Natural killer cell (primary cell): ENCODE results near the gene KCTD4. TPM values are rescaled to one million over a fixed set of nuclear protein-coding genes. Genes with fewer than 3 reads are reported as not detected.
A peak's percentile ranks its signal among the peaks of the same experiment; 100 is the strongest.

Source experiments
- ATAC-seq, 3 donors: fragments of 150-1000 bp in 2 of 3; fragments of 200-7000 bp in 1 of 3; cut with Tn5 transposase; 1 replicate in 1 of 3; 2 replicates in 2 of 3; pipeline ENCODE4 v1.10.0; 2021; ENCODE audit warnings: mild to moderate bottlenecking in 2 of 3, moderate library complexity in 2 of 3
- DNase-seq, 2 donors: peaks; one replicate each; pipeline versions ENCODE4 v3.0.0 to v3.0.0-alpha.2; 2013 to 2021; ENCODE audit warnings: mixed read lengths in 1 of 2
- H3K27ac ChIP-seq: one replicate; pipeline ENCODE4 v1.5.1; 2013; ENCODE audit warnings: mild to moderate bottlenecking, low read length
- H3K27me3 ChIP-seq: one replicate; pipeline ENCODE4 v1.6.1; 2013; ENCODE audit warnings: low read length; ENCODE audit not compliant: control insufficient read depth, insufficient read depth
- H3K36me3 ChIP-seq: one replicate; pipeline ENCODE4 v1.6.1; 2013; ENCODE audit warnings: low read length; ENCODE audit not compliant: control insufficient read depth, insufficient read depth
- H3K4me1 ChIP-seq: one replicate; pipeline ENCODE4 v1.6.1; 2013; ENCODE audit warnings: low read length; ENCODE audit not compliant: control insufficient read depth, insufficient read depth
- H3K4me3 ChIP-seq: one replicate; pipeline ENCODE4 v1.5.1; 2013; ENCODE audit warnings: low read length
- H3K9me3 ChIP-seq: one replicate; pipeline ENCODE4 v1.6.1; 2013; ENCODE audit warnings: low read length; ENCODE audit not compliant: control insufficient read depth, insufficient read depth
- H3K27ac Mint-ChIP-seq, 2 donors: one replicate each; pipeline ENCODE4 v1.8.0; 2022; ENCODE audit warnings: mild to moderate bottlenecking in 2 of 2, mixed read lengths in 2 of 2, moderate library complexity in 1 of 2
- H3K27me3 Mint-ChIP-seq, 2 donors: one replicate each; pipeline ENCODE4 v1.8.0; 2022; ENCODE audit warnings: low read depth in 2 of 2, mixed read lengths in 2 of 2
- H3K36me3 Mint-ChIP-seq: one replicate; pipeline ENCODE4 v1.8.0; 2022; ENCODE audit warnings: mixed read lengths
- H3K4me1 Mint-ChIP-seq, 2 donors: one replicate each; pipeline ENCODE4 v1.8.0; 2022; ENCODE audit warnings: mixed read lengths in 2 of 2
- H3K4me3 Mint-ChIP-seq: one replicate; pipeline ENCODE4 v1.8.0; 2022; ENCODE audit warnings: mild to moderate bottlenecking, moderate library complexity, mixed read lengths
- H3K9me3 Mint-ChIP-seq, 2 donors: one replicate each; pipeline ENCODE4 v1.8.0; 2022; ENCODE audit warnings: mixed read lengths in 2 of 2
- WGBS: methylation state at CpG from one replicate; pipeline ENCODE4 v1.1.7; 2013; ENCODE audit warnings: missing lambda C conversion rate; ENCODE audit not compliant: insufficient coverage; 5-methylcytosine and 5-hydroxymethylcytosine counted together
- intact Hi-C: fragments of 100-400 bp; cut with micrococcal nuclease; formaldehyde crosslinking; loops from one replicate; pipeline ENCODE4 v1.14.2; 2022
- total RNA-seq, 4 donors: library from RNA; stranded (reverse); fragments of 120-200 nt in 1 of 4; gene quantifications; one replicate each; pipeline versions ENCODE4 v1.2.3 to v1.2.4, GENCODE V29; 2013 to 2022
- TF ChIP-seq, protein P1 (sequence below): fragments of 200-600 bp; IDR thresholded peaks from one replicate; pipeline ENCODE4 v1.8.0; 2022; ENCODE audit warnings: antibody characterized with exemption

The KCTD4 gene
- total RNA-seq, 3 donors from 2014 or later (not counting 1 experiment from before 2014, with no cell fraction given): not detected

DNA sequence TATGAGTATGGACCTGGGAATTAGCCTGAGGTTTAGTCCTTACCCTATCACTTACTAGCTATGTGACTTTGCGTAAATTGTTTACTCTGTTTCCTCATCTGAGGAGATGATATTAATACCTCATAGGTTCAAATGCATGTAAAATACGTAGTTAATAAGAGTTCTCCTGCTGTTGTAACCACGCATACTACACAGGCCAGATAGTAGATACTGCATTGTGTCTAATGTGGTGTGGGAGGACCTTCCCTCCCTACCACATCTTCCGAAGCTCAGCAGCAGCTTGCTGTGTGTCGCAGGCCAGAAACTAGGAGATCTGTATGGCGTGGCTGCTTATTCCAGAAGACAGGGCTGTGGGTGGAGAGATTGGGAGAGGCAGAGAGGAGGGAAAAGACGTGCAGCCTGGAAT, 57.5 kb downstream of the KCTD4 start:
- TF ChIP-seq, protein P1, sequence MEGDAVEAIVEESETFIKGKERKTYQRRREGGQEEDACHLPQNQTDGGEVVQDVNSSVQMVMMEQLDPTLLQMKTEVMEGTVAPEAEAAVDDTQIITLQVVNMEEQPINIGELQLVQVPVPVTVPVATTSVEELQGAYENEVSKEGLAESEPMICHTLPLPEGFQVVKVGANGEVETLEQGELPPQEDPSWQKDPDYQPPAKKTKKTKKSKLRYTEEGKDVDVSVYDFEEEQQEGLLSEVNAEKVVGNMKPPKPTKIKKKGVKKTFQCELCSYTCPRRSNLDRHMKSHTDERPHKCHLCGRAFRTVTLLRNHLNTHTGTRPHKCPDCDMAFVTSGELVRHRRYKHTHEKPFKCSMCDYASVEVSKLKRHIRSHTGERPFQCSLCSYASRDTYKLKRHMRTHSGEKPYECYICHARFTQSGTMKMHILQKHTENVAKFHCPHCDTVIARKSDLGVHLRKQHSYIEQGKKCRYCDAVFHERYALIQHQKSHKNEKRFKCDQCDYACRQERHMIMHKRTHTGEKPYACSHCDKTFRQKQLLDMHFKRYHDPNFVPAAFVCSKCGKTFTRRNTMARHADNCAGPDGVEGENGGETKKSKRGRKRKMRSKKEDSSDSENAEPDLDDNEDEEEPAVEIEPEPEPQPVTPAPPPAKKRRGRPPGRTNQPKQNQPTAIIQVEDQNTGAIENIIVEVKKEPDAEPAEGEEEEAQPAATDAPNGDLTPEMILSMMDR: no peak
- peak overlapping the region in 1 of 2 donors; percentile 39 for H3K27ac Mint-ChIP-seq
- H3K4me3 ChIP-seq: no peak overlapping the region
- no peaks in the 10 kb centered on the region for H3K27me3 Mint-ChIP-seq
- 96% methylated on average over 4 of the region's 7 CpGs for WGBS
- H3K9me3 Mint-ChIP-seq: no peaks in the 10 kb centered on the region
- no peak overlapping the region for H3K4me3 Mint-ChIP-seq
- no peak overlapping the region for H3K27ac ChIP-seq
- H3K36me3 ChIP-seq: peaks cover 7% of the 10 kb centered on the region
- no peak for DNase-seq
- no peaks in the 10 kb centered on the region for H3K9me3 ChIP-seq
- no peaks in the 10 kb centered on the region for H3K4me1 ChIP-seq
- H3K4me1 Mint-ChIP-seq: peaks cover 42 to 47% of the 10 kb centered on the region in 2 donors
- intact Hi-C loops: no loop called here
- H3K27me3 ChIP-seq: no peaks in the 10 kb centered on the region
- no peak for ATAC-seq
- no peaks in the 10 kb centered on the region for H3K36me3 Mint-ChIP-seq

Other genes starting within 250 kb of the KCTD4 start
- gene NUFIP1, start 211.6 kb downstream of the KCTD4 start, total RNA-seq: 1 to 10 TPM; 4.1 to 6.2 (median 4.4) TPM
- gene GPALPP1, start 211.5 kb downstream of the KCTD4 start, total RNA-seq: 10 to 100 TPM; 32.4 to 36.6 (median 36.0) TPM
- 10 to 100 TPM; 13.6 to 16.4 (median 15.7) TPM for gene GTF2F2, start 80.5 kb downstream of the KCTD4 start, total RNA-seq
- gene TPT1, start 140.1 kb upstream of the KCTD4 start, total RNA-seq: 1,000 to 10,000 TPM; 2,606 to 3,166 (median 3,085) TPM
- gene SLC25A30, start 217.3 kb upstream of the KCTD4 start, total RNA-seq: 10 to 100 TPM; 15.0 to 22.3 (median 22.0) TPM